ENCODE measurements around the gene MICB.
A peak's percentile ranks its signal among the peaks of the same experiment; 100 is the strongest.

MICB gene

GRCh38 chr6:31510007-31510406 lies 12.1 kb downstream of the MICB start:
- DNase-seq, result no peak

- no peak for DNase-seq
Measured at GRCh38 chr6:31513456-31514165, 15.7 kb downstream of the MICB start.

GRCh38 chr6:31521835-31522234 lies 23.9 kb downstream of the MICB start:
- no peak for DNase-seq

GRCh38 chr6:31525553-31525931 lies 27.6 kb downstream of the MICB start:
- DNase-seq, result no peak

- no peak for DNase-seq
Measured at GRCh38 chr6:31525932-31526591, 28.1 kb downstream of the MICB start.

GRCh38 chr6:31528307-31528777 lies 30.4 kb downstream of the MICB start:
- no peak for DNase-seq

GRCh38 chr6:31528821-31529328 lies 30.9 kb downstream of the MICB start, which contains the start of gene MCCD1:
Gene MCCD1, plus strand, starts transcription at chr6:31528962. Its CDS starts 53 bp downstream, at chr6:31529015.
- no peak for DNase-seq

- no peak for DNase-seq
Measured at GRCh38 chr6:31529329-31530150, 31.6 kb downstream of the MICB start.

- DNase-seq, result no peak
Measured at GRCh38 chr6:31530659-31531058, 32.7 kb downstream of the MICB start.

- DNase-seq, result no peak
Measured at GRCh38 chr6:31531162-31531561, 33.2 kb downstream of the MICB start.

GRCh38 chr6:31531771-31532643 lies 34.1 kb downstream of the MICB start:
- no peak for DNase-seq

GRCh38 chr6:31532644-31533454 lies 34.9 kb downstream of the MICB start:
- DNase-seq, result no peak

GRCh38 chr6:31533455-31533841 lies 35.5 kb downstream of the MICB start:
- DNase-seq, result no peak

- DNase-seq, result no peak
Measured at GRCh38 chr6:31534011-31534410, 36.1 kb downstream of the MICB start.

- no peak for DNase-seq
Measured at GRCh38 chr6:31534521-31535040, 36.6 kb downstream of the MICB start.

GRCh38 chr6:31535538-31536324 lies 37.8 kb downstream of the MICB start:
- no peak for DNase-seq

GRCh38 chr6:31538805-31539400 lies 41.0 kb downstream of the MICB start:
- DNase-seq, result peak in 1 of 2 donors; percentile 40

GRCh38 chr6:31540640-31541039 lies 42.7 kb downstream of the MICB start:
- DNase-seq, result no peak

- DNase-seq, result peak; percentile 73 to 82
Measured at GRCh38 chr6:31541059-31541657, 43.2 kb downstream of the MICB start.
